ENCODE data around the gene ZSWIM7.

GRCh38 chr17:15966879-15967248 lies 32.6 kb downstream of the ZSWIM7 start:
- TF ChIP-seq POLR2AphosphoS5 (IDR thresholded peaks at IDR 0.05; ENCODE audit: borderline replicate concordance, low read depth, low read length) (no peak), EZH2 (IDR thresholded peaks at IDR 0.05) (no peak)
